ENCODE results near the gene R3HDM2. TPM values are rescaled to one million over a fixed set of nuclear protein-coding genes. Genes with fewer than 3 reads are reported as not detected.

Gene R3HDM2
- total RNA-seq, 1 donor from 2014 or later: 57.3 TPM

GRCh38 chr12:57261428-57261865 lies 169.4 kb downstream of the R3HDM2 start:
- Mint-ChIP-seq H3K27me3 (ENCODE audit: low read depth) (no peaks in the 10 kb centered on the region), H3K36me3 (ENCODE audit: low read depth) (peaks cover 3% of the 10 kb centered on the region), H3K4me3 (no peak overlapping the region), H3K4me1 (peaks cover 16% of the 10 kb centered on the region), H3K9me3 (no peaks in the 10 kb centered on the region), H3K27ac (ENCODE audit: unreplicated experiment) (no peak overlapping the region)
- no peak for DNase-seq (ENCODE audit: low read depth, low spot score)
- TF ChIP-seq, protein P1, sequence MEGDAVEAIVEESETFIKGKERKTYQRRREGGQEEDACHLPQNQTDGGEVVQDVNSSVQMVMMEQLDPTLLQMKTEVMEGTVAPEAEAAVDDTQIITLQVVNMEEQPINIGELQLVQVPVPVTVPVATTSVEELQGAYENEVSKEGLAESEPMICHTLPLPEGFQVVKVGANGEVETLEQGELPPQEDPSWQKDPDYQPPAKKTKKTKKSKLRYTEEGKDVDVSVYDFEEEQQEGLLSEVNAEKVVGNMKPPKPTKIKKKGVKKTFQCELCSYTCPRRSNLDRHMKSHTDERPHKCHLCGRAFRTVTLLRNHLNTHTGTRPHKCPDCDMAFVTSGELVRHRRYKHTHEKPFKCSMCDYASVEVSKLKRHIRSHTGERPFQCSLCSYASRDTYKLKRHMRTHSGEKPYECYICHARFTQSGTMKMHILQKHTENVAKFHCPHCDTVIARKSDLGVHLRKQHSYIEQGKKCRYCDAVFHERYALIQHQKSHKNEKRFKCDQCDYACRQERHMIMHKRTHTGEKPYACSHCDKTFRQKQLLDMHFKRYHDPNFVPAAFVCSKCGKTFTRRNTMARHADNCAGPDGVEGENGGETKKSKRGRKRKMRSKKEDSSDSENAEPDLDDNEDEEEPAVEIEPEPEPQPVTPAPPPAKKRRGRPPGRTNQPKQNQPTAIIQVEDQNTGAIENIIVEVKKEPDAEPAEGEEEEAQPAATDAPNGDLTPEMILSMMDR (conservative IDR thresholded peaks at IDR 0.05): no peak

DNA sequence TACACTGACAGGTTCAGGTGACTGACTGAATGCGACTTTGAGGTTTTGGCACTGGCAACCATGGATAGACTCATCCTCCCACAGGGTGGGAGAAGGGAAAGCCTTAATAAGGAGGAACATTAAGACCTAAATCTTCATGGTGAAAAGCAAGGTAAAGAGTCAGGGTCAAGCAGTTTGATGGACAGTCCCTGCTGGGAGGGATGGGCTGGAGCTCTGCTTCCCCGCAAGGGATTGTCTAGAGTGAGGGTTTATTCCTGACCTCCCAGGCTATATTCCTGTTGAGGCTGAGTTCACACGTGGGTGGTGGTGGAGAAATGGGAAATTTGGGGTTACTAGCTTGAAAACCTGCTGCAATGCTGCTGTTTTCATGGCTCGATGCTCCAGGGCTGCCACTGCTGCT lies 170.5 kb downstream of the R3HDM2 start:
- TF ChIP-seq, protein P1 (conservative IDR thresholded peaks at IDR 0.05): no peak
- Mint-ChIP-seq H3K27ac (ENCODE audit: unreplicated experiment) (no peak overlapping the region), H3K36me3 (ENCODE audit: low read depth) (peaks cover 11% of the 10 kb centered on the region), H3K27me3 (ENCODE audit: low read depth) (no peaks in the 10 kb centered on the region), H3K9me3 (no peaks in the 10 kb centered on the region), H3K4me1 (peaks cover 16% of the 10 kb centered on the region), H3K4me3 (no peak overlapping the region)
- no peak for DNase-seq (ENCODE audit: low read depth, low spot score)

DNA sequence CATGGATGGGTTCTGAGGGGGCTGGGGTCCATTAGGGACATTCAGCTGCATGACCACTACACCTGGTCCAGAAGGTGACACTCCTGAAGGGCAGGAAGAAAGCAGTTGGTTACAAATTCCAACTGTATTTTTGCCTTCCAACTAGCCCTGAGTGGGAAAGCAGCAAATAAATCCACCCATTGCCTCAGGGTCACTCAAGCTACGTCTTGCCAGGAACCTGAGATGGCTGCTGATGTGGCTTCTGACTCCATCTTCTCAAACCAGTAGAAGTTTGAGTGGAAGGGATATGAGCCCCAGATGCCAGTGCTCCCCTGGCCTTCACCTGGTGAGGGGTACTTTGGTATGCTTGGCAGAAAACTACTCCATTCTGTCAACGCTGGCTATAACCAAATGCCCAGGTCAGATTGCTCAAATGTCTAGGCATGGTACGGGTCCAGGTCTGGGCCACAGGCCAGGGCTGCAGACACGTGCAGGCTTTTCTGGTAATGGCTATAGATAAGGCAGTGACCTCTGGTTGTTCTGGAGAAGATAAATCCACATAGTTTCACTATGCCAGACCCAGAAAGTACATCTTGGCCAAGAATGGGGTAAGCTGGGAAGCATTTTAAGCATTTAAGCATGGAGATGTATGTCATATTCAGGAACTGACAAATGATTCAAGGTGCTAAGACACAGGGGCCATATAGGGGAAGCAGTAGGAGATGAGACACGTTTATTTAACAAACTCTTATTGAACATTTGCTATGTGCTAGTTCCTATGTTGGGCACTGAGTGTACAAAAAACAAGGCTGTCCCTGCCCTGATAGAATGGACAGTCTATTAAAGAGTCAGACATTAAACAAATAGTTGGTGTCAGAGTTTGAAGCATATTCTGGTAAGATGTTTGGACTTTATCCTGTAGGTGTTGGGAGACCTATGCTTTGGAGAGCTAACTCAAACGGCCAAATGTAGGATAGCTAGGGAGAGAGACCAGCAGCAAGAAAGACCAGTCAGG lies 171.6 kb downstream of the R3HDM2 start:
- peaks cover 16% of the 10 kb centered on the region for H3K4me1 Mint-ChIP-seq
- TF ChIP-seq, protein P1 (conservative IDR thresholded peaks at IDR 0.05): no peak
- H3K36me3 Mint-ChIP-seq (ENCODE audit: low read depth): peaks cover 11% of the 10 kb centered on the region
- no peaks in the 10 kb centered on the region for H3K9me3 Mint-ChIP-seq
- DNase-seq (ENCODE audit: low read depth, low spot score): no peak
- H3K27ac Mint-ChIP-seq (ENCODE audit: unreplicated experiment): no peak overlapping the region
- H3K27me3 Mint-ChIP-seq (ENCODE audit: low read depth): no peaks in the 10 kb centered on the region
- no peak overlapping the region for H3K4me3 Mint-ChIP-seq

GRCh38 chr12:57255916-57256315 lies 174.9 kb downstream of the R3HDM2 start:
- H3K27ac Mint-ChIP-seq (ENCODE audit: unreplicated experiment): no peak overlapping the region
- TF ChIP-seq, protein P1 (conservative IDR thresholded peaks at IDR 0.05): no peak
- H3K36me3 Mint-ChIP-seq (ENCODE audit: low read depth): peaks cover 11% of the 10 kb centered on the region
- DNase-seq (ENCODE audit: low read depth, low spot score): no peak
- no peak overlapping the region for H3K4me3 Mint-ChIP-seq
- H3K27me3 Mint-ChIP-seq (ENCODE audit: low read depth): no peaks in the 10 kb centered on the region
- H3K4me1 Mint-ChIP-seq: no peaks in the 10 kb centered on the region
- no peaks in the 10 kb centered on the region for H3K9me3 Mint-ChIP-seq

DNA sequence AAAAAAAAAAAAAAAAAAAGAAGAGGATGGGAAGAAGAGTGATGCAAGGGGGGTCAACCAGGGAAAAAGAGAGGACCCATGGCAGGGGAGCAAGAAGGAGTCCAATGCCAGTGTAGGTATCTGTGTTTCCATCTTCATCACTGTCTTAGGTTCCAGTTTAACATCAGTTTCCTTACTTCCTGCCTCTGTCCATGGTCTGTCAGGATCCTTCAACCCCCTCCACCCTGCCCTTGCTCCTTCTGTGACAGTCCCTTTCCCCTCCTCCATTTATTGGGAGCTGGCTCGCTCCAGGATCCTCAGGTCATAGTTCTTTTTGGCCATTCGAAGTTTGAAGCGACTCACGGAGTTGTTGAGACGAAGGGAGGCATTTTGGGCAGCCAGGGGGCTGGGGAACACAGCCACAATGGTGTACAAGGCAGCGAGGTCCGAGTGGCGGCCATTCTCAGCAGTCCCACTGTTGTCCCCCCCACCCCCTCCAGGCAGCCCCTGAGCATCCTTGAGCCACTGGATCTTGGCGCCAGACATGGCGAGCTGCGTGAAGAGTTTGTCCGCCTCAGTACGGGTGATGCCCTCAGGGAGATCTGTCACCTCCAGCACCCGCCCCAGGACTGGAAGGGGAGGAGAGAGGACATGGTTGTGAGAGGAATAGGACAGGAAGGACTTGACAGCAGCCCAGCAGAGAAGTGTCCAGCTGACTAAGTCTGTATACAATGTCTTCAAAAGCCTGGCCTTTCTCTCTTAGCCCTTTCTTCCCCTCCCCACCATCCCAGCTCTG lies 176.2 kb downstream of the R3HDM2 start:
- TF ChIP-seq, protein P1 (conservative IDR thresholded peaks at IDR 0.05): no peak
- no peak overlapping the region for H3K4me3 Mint-ChIP-seq
- H3K4me1 Mint-ChIP-seq: no peaks in the 10 kb centered on the region
- H3K27me3 Mint-ChIP-seq (ENCODE audit: low read depth): no peaks in the 10 kb centered on the region
- H3K27ac Mint-ChIP-seq (ENCODE audit: unreplicated experiment): no peak overlapping the region
- no peak for DNase-seq (ENCODE audit: low read depth, low spot score)
- H3K36me3 Mint-ChIP-seq (ENCODE audit: low read depth): peaks cover 10% of the 10 kb centered on the region
- H3K9me3 Mint-ChIP-seq: no peaks in the 10 kb centered on the region
